ENCODE data around the gene RBM6.

DNA sequence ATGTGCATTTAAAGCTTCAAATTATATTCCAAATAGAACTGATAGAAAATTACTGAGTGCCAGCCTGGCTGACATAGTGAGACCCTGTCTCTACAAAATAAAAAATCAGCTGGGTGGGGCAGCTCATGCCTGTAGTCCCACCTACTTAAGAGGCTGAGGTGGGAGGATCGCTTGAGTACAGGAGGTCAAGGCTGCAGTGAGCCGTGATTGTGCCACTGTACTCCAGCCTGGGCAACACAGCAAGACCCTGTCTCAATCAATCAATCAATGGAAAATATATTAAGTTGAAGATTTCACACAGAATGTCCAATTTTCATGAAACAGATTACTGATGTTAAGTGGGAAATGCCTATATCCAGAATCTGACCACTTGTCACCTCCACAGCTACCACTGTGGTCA is 14.5 kb upstream of the RBM6 start:
- TF ChIP-seq, protein P1, sequence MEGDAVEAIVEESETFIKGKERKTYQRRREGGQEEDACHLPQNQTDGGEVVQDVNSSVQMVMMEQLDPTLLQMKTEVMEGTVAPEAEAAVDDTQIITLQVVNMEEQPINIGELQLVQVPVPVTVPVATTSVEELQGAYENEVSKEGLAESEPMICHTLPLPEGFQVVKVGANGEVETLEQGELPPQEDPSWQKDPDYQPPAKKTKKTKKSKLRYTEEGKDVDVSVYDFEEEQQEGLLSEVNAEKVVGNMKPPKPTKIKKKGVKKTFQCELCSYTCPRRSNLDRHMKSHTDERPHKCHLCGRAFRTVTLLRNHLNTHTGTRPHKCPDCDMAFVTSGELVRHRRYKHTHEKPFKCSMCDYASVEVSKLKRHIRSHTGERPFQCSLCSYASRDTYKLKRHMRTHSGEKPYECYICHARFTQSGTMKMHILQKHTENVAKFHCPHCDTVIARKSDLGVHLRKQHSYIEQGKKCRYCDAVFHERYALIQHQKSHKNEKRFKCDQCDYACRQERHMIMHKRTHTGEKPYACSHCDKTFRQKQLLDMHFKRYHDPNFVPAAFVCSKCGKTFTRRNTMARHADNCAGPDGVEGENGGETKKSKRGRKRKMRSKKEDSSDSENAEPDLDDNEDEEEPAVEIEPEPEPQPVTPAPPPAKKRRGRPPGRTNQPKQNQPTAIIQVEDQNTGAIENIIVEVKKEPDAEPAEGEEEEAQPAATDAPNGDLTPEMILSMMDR (IDR thresholded peaks at IDR 0.05) = no peak
- no peak for TF ChIP-seq POLR2A (IDR thresholded peaks at IDR 0.05)

Data from body of pancreas (tissue), 4 donors.